HG02884 (cell line): ENCODE measurements around the gene LIN9.
A peak's percentile ranks its signal among the peaks of the same experiment; 100 is the strongest.
"Not testable (repeated sequence)": the region's sequence is repeated elsewhere in the genome, so short reads cannot be mapped to it uniquely, and the experiment has no call there.

ENCODE experiments used
- ATAC-seq: cut with Tn5 transposase; IDR thresholded peaks from one replicate; pipeline ENCODE4 v1.9.1; 2021; ENCODE audit warnings: mild to moderate bottlenecking, moderate library complexity; ENCODE audit not compliant: unreplicated experiment

The LIN9 gene

GRCh38 chr1:226220473-226221189, 88.3 kb downstream of the LIN9 start:
- no peak for ATAC-seq

DNA sequence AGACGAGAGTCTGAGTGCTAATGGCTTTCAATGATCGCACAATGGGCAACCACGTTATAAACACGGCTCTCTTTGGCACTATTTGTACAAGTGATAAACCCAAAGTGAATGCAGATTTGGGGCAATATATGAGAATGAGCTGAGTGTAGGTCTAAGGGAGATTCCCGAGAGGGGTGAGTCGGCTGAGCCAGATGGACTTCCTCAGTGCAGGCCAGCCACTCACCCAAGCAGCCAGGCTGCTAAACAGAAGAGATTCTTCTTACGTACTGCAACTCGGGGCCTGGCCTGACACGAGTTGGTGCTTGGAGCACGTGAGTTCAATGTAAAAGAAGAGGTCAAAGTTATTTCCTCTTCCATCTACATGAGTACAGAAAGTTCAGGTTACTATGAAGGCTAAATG, 91.7 kb downstream of the LIN9 start:
- ATAC-seq = no peak

GRCh38 chr1:226216056-226216455, 92.9 kb downstream of the LIN9 start:
- no peak for ATAC-seq

GRCh38 chr1:226215239-226215638, 93.7 kb downstream of the LIN9 start:
- no peak for ATAC-seq

GRCh38 chr1:226212545-226212944, 96.4 kb downstream of the LIN9 start:
- ATAC-seq = no peak

- ATAC-seq = no peak
Observed at GRCh38 chr1:226211181-226211821, 97.7 kb downstream of the LIN9 start.

- no peak for ATAC-seq
Observed at GRCh38 chr1:226210571-226211176, 98.3 kb downstream of the LIN9 start.

- ATAC-seq = no peak
Observed at GRCh38 chr1:226209307-226210059, 99.5 kb downstream of the LIN9 start.

GRCh38 chr1:226207048-226207447, 101.9 kb downstream of the LIN9 start:
- ATAC-seq = no peak

DNA sequence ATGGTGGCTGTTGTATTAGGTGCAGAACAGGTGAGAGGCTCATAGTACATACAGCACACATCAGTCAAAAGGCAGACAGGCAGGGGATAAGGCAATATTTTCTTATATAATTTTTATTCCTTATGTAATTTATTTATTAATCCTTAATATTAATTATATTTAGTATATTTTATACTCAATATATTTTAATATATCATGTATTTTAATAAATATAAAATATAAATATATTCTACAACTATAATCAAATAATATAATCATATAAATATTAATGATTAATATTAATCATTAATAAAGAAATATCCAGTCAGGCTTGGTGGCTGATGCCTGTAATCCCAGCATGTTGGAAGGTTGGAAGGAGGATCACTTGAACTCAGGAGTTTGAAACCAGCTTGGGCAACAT, 104.8 kb downstream of the LIN9 start:
- no peak for ATAC-seq

DNA sequence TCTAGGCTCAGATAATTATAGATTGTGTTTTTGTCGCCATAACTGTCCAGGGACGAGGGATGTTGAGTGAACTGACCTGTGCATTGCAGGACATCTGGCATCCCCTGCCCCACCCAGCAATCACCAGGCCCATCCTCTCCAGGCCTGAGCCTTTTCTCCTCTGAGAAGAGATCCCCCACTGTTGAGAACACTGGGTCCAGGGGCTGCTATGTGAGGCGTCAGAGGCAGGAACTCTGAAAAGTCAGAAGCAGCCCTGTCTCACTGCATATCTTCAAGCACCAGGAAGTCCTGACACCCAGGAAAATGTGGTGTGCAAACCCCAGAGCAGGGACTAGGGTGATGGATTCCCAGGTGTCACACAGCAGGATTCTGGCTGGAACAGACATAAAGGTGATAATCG, 105.3 kb downstream of the LIN9 start:
- ATAC-seq = no peak

GRCh38 chr1:226203240-226203639, 105.7 kb downstream of the LIN9 start:
- no peak for ATAC-seq

GRCh38 chr1:226202666-226203065, 106.3 kb downstream of the LIN9 start:
- not testable (repeated sequence) for ATAC-seq

DNA sequence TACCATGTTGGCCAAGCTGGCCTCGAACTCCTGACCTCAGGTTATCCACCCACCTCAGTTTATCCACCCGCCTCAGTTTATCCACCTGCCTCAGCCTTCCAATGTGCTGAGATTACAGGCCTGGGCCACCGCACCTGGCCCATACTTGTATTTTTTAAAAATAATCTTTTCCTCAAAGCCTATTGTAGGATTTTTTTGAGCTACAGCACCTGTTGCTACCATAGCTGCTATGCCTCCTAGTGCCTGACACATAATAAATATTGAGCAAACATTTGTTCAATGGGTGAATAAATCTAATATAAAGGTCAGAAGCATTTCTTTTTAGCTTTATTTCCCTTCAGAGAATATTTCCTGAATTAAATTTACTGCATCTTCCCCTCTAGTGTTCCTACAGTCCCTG, 106.7 kb downstream of the LIN9 start:
- no peak for ATAC-seq

DNA sequence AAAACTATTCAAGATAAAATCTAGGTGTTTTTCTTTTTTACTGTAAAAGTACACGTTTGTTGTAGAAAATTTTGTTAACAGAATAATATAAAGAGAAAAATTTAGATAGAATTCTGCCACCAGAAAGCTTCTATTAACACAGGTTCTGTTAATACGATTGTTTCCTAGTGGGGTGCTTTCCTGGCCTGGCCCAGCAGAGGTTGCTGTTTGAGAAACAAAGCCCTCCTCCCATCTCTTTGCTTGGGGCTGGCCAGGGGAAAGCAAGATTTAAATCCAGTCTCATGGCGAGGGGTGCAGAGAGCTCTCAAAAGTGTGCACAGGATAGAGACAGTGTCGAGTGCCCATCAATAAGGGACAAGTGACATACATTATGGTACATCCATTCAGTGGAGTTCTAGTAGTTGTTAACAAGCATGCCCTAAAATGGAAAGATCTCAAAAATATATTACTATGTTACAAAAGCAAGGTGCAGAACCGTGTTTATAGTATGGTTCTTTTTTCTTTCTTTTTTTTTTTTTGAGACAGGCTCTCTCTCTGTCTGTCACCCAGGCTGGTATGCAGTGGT, 107.9 kb downstream of the LIN9 start:
- peak; percentile 59 for ATAC-seq

GRCh38 chr1:226199971-226200370, 109.0 kb downstream of the LIN9 start:
- no peak for ATAC-seq

DNA sequence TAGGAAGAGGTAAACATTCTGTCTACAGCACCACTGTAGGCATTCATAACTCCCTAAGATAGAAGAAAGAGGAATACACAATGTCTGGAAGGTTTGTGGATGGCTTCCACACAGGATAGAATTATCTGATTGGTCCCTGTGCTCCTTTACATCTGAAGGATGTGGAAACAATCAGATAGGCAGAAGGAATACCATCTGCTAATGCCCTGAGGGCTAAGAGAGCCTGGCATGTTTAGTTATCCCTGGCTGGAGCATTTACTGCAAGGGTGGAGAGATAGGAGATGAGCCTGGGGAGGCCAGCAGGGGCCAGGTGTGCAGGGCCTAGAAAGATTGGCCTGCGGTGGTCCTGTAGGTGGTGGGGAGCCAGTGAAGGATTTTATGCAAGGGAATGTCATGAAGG, 113.8 kb downstream of the LIN9 start:
- no peak for ATAC-seq

- ATAC-seq = no peak
Observed at GRCh38 chr1:226187380-226187779, 121.6 kb downstream of the LIN9 start.

DNA sequence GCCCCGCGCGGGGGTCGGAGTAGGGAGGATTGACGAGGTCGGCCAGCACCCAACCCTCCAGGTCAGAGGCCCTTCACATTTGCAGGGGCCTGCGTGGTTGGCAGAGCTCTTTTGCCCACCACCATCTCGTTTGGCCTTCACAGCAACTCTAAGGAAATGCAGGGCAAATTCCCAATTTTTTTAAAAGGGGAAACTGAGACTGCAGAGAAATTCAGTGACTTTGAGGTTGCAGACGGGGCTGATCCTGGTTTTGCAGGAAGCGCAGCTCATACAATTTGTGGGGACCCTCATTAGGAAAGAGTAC, 122.0 kb downstream of the LIN9 start:
- no peak for ATAC-seq

GRCh38 chr1:226186124-226187018, 122.6 kb downstream of the LIN9 start, which contains the start of gene ACBD3:
Gene ACBD3, minus strand, starts transcription at chr1:226186741. Its CDS starts 66 bp downstream, at chr1:226186675.
- peak; percentile 93 for ATAC-seq
